GM18907 (cell line): ENCODE results near the gene PRRC2A.

ENCODE experiments used
- ATAC-seq: cut with Tn5 transposase; IDR thresholded peaks from one replicate; pipeline ENCODE4 v1.9.1; 2021; ENCODE audit warnings: mild to moderate bottlenecking, moderate library complexity; ENCODE audit not compliant: unreplicated experiment

Gene PRRC2A

DNA sequence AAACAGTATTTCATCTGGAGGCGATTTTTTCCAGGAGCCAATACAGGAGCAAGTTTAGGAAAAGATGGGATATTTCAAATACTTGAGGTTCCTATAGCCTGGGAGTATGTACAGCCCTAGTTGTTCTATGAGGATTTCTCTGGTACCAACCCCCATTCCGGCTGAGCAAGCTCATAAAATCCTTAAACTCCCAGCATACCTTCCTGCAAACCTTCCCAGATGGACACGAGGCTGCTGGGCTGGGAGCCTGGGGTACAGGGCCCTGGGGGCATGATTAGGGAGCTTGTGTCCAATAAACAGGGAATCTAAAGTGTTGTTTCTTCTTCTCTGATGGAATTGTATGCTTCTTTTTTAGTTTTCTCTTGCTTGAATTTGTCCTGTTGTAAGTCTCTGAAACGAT, 1.5 kb downstream of the PRRC2A start:
- ATAC-seq, result no peak

DNA sequence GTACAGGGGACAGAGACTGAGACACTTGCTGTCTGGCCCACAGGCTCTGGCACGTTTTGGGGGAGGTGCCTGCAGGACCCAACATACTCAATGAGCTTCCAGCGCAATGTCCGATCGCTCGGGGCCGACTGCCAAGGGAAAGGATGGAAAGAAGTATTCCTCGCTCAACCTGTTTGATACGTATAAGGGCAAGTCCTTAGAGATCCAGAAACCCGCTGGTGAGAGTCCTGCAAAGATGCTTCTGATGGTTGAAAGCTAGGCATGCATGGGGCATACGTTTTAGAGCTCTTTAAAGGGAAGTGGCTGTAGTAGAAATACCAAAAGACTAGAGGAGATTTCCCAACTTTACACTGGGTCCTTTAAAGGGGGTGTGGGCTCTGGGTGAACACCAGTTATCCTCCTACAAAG, 2.2 kb downstream of the PRRC2A start:
- no peak for ATAC-seq

DNA sequence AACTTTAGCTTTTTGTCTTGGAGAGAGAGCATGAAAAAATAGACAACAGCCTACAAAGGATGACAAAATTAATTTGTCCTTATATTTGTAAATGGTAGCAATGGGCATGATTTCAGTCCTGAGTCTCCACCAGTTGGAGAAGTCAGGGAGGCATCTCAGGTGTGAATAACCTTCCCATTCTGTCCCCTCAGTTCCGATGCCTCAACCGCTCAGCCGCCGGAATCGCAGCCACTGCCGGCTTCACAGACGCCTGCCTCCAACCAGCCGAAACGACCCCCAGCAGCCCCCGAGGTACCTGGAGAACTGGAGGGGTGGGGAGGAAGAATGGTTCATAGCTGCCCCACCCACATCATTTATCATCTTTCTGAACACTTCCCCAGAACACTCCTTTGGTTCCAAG, 3.6 kb downstream of the PRRC2A start:
- ATAC-seq, result no peak

DNA sequence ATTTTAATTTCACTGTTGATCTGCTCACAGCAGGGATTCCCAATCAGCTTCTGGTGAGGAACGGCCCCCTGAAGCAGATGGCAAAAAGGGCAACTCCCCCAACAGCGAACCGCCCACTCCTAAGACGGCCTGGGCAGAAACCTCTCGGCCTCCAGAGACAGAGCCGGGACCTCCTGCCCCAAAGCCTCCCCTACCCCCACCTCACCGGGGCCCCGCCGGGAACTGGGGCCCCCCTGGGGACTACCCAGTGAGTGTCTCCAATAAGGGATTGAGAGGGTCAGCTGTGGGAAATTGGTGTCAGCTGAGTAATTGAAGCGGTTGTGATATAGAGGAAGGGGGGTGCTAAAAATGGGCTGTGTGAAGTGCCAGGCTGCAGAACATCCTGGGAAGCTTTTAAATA, 6.4 kb downstream of the PRRC2A start:
- ATAC-seq, result no peak

GRCh38 chr6:31627690-31628287, 7.3 kb downstream of the PRRC2A start:
- no peak for ATAC-seq

GRCh38 chr6:31629014-31629413, 8.5 kb downstream of the PRRC2A start:
- no peak for ATAC-seq

DNA sequence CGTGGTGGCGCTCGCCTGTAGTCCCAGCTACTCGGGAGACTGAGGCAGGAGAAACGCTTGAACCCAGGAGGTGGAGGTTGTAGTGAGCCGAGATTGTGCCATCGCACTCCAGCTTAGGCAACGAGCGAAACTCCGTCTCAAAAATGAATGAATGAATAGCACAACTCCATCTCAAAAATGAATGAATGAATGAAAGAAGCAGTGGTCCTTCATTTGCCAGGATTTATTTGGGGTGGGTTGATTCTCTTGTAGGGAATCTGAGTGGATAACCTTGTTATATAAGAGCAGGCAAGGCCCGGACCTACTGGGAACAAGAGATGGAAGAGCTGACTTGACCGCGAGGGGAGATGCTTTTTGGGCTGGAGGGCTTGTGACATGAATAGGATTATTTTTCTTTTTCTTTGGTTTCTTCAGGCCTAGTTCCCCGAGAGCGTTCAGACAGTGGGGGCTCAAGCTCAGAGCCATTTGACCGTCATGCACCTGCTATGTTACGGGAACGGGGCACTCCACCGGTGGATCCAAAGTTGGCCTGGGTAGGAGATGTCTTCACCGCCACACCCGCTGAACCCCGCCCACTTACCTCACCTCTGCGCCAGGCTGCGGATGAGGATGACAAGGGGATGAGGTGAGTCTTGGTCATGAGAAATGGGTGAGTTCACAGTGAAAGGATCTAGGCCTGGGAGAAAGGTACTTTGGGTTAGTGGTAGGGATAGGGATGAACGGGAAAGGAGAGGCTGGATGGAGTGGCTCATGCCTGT, 9.8 kb downstream of the PRRC2A start:
- no peak for ATAC-seq

DNA sequence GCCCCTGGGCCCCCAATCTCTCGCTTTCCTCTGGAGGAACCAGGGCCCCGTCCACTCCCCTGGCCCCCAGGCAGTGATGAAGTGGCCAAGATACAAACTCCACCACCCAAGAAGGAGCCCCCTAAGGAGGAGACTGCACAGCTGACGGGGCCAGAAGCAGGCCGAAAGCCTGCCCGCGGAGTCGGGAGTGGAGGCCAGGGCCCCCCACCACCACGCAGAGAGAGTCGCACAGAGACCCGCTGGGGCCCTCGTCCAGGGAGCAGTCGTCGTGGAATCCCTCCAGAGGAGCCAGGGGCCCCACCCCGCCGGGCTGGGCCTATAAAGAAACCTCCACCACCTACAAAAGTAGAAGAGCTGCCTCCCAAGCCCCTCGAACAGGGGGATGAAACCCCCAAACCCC, 10.7 kb downstream of the PRRC2A start:
- no peak for ATAC-seq

DNA sequence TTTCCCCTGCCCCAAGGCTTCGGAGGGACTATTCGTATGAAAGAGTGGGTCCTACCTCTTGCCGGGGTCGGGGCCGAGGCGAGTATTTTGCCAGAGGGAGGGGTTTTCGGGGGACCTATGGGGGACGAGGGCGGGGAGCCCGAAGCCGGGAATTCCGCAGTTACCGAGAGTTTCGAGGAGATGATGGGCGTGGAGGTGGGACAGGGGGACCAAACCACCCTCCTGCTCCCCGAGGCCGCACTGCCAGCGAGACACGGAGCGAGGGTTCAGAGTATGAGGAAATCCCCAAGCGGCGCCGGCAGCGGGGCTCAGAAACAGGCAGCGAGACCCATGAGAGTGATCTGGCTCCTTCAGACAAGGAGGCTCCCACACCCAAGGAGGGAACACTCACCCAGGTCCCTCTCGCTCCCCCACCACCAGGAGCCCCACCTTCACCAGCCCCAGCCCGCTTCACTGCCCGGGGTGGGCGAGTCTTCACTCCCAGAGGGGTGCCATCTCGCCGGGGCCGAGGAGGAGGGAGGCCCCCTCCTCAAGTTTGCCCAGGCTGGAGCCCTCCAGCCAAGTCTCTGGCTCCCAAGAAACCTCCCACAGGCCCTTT, 11.3 kb downstream of the PRRC2A start:
- ATAC-seq, result no peak

- no peak for ATAC-seq
These were observed 11.9 kb downstream of the PRRC2A start for GRCh38 chr6:31632279-31632946.

- no peak for ATAC-seq
These were observed 12.9 kb downstream of the PRRC2A start for GRCh38 chr6:31633447-31633846.

DNA sequence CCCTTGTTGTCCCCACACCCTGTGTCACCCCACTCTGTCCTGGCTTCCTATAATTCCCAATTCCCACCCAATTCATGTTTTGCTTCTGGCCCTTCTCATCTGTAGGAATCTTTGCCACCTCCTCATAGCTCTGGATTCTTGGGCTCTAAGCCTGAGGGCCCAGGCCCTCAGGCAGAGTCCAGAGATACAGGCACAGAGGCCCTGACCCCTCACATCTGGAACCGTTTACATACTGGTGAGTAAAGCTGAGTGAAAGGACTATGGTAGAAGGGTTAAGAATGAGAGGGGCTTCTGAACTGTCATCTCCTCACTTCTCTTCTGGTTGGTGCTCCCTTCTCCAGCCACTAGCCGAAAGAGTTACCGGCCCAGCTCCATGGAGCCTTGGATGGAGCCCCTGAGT, 13.6 kb downstream of the PRRC2A start:
- no peak for ATAC-seq

- ATAC-seq, result no peak
These were observed 14.6 kb downstream of the PRRC2A start for GRCh38 chr6:31634969-31635575.

DNA sequence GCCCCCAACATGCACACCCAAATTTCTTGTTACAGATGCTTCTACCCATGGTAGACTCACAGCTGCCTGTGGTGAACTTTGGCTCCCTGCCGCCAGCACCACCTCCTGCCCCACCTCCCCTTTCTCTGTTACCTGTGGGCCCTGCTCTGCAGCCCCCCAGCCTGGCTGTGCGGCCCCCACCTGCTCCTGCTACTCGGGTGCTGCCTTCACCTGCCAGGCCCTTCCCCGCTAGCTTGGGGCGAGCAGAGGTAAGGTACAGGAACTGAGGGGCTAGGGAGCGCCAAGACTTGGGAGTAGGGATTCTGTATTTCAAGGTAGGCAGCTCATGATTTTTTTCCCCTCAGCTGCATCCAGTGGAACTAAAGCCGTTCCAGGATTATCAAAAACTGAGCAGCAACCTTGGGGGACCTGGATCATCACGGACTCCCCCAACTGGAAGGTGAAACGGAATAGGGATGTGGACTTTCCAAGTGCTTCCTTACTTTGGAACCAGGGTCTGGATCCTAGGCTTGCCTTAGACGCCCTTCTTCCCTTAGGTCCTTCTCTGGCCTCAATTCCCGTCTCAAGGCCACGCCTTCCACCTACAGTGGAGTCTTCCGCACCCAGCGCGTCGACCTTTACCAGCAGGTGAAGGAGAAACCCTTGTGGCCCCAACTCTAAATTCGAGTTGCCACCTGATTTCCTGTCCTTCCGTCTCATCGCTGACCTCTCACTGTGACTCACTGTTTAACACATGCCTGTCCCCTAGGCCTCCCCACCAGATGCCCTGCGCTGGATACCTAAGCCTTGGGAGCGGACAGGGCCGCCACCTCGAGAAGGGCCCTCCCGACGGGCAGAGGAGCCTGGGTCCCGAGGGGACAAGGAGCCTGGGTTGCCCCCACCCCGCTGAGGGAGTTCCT, 16.4 kb downstream of the PRRC2A start:
- no peak for ATAC-seq

- ATAC-seq, result no peak
These were observed 18.5 kb downstream of the PRRC2A start for GRCh38 chr6:31639043-31639442.

DNA sequence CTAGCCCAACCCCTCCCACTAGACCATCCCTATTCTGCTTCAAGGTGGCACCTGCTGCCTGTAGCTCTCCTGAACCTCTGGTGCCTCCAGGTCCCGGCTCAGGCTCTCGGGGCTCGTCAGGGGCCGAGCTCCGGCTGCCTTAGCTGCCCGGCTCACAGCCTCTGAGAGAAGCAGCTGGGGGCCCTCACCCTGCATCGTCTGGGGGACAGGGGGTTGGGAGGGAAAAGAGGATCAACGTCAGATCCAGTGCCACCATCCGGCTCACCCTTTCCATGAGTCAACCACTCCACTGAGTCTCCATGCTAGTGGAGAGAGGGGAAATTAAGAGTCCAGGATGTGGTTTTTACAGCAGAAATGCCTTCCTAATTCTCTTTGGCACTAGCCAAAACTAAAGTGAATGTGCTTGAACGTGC, 18.9 kb downstream of the PRRC2A start:
- ATAC-seq, result no peak

DNA sequence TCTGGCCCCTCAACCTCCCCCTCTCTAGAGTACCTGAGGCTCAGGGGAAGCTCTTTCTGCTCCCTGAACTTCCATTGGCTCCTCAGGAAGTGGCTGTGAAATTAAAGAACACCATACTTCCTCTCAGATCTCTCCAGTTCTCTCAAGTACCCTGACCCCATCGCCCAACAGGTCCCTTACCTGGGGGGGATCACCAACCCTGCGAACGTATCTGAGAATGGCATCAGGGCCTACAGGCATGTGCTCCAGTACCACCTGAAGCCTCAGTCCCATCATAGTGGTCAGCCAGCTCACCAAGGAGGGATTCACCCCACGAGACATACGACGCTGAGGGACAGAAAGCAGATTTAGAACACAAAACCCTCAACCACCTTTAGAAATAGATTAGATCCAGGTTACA, 20.1 kb downstream of the PRRC2A start:
- no peak for ATAC-seq

- no peak for ATAC-seq
These were observed 20.9 kb downstream of the PRRC2A start for GRCh38 chr6:31641370-31641769.

DNA sequence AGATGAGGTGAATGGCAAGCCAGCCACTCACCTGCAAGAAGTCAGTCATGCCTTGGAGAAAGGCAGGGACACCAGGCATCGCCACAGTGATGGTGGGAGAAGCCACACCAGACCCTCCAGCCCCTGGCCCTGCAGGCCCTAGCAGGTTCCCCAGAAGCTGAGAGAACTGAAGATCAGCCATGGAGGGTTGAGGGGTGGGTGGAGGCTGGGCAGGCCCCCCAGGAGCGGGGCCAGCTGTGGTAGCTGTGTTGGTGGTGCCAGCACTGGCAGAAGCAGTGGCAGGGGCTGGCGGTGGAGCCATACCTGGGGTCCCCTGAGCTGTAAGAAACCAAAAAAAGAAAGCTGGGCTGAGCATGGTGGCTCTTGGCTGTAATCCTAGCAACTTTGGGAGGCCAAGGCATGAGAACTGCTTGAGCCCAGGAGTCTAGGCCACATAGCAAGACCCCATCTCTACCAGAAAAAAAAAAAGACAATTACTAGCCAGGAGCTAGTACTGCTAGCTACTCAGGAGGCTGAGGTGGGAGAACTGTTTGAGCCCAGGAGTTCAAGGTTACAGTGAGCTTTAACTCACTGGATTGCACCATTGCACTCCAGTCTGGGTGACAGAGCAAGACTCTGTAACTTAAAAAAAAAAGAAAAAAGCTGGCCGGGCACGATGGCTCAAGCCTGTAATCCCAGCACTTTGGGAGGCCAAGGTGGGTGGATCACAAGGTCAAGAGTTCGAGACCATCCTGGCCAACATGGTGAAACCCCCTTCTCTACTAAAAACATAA, 22.5 kb downstream of the PRRC2A start:
- ATAC-seq, result no peak
